ENCODE data around the gene CREB5.

Gene CREB5

GRCh38 chr7:28411876-28412662, at the start of gene CREB5:
Gene CREB5, plus strand, starts transcription at chr7:28412518. Its CDS starts 397 bp downstream, at chr7:28412915.
- Histone ChIP-seq H3K27me3 (replicated peaks; ENCODE audit: control insufficient read depth, insufficient read depth, low read length) (peaks cover 1% of the 10 kb centered on the region; the same call in 1 of the 2 replicates), H3K36me3 (ENCODE audit: control insufficient read depth, insufficient read depth, low read length) (no peaks in the 10 kb centered on the region), H3K4me3 (replicated peaks; ENCODE audit: low read depth, low read length) (0 out of 2 replicates have a peak within 1 kb of the TSS, but pooled peaks have one; percentile 10)
- DNase-seq (ENCODE audit: extremely low read depth, insufficient read length) = no peak
- peak; percentile 36 for TF ChIP-seq CTCF (IDR thresholded peaks at IDR 0.05; ENCODE audit: insufficient read depth, low read length, poor library complexity, severe bottlenecking)

GRCh38 chr7:28362812-28363211, 49.5 kb upstream of the CREB5 start:
- H3K4me3 ChIP-seq (replicated peaks; ENCODE audit: low read depth, low read length) = no peak overlapping the region
- no peaks in the 10 kb centered on the region for H3K36me3 ChIP-seq (ENCODE audit: control insufficient read depth, insufficient read depth, low read length)
- TF ChIP-seq CTCF (IDR thresholded peaks at IDR 0.05; ENCODE audit: insufficient read depth, low read length, poor library complexity, severe bottlenecking) = peak; percentile 25
- H3K27me3 ChIP-seq (replicated peaks; ENCODE audit: control insufficient read depth, insufficient read depth, low read length) = peaks cover 2% of the 10 kb centered on the region
- DNase-seq (ENCODE audit: extremely low read depth, insufficient read length) = no peak

GRCh38 chr7:28364082-28364481, 48.2 kb upstream of the CREB5 start:
- no peaks in the 10 kb centered on the region for H3K36me3 ChIP-seq (ENCODE audit: control insufficient read depth, insufficient read depth, low read length)
- peak; percentile 16 for TF ChIP-seq CTCF (IDR thresholded peaks at IDR 0.05; ENCODE audit: insufficient read depth, low read length, poor library complexity, severe bottlenecking)
- no peak for DNase-seq (ENCODE audit: extremely low read depth, insufficient read length)
- H3K27me3 ChIP-seq (replicated peaks; ENCODE audit: control insufficient read depth, insufficient read depth, low read length) = no peaks in the 10 kb centered on the region
- no peak overlapping the region for H3K4me3 ChIP-seq (replicated peaks; ENCODE audit: low read depth, low read length)

GRCh38 chr7:28369523-28369922, 42.8 kb upstream of the CREB5 start:
- no peak for DNase-seq (ENCODE audit: extremely low read depth, insufficient read length)
- no peak for TF ChIP-seq CTCF (IDR thresholded peaks at IDR 0.05; ENCODE audit: insufficient read depth, low read length, poor library complexity, severe bottlenecking)
- Histone ChIP-seq H3K27me3 (replicated peaks; ENCODE audit: control insufficient read depth, insufficient read depth, low read length) (no peaks in the 10 kb centered on the region), H3K36me3 (ENCODE audit: control insufficient read depth, insufficient read depth, low read length) (no peaks in the 10 kb centered on the region), H3K4me3 (replicated peaks; ENCODE audit: low read depth, low read length) (no peak overlapping the region)

- H3K27me3 ChIP-seq (replicated peaks; ENCODE audit: control insufficient read depth, insufficient read depth, low read length) = no peaks in the 10 kb centered on the region; the same call in 1 of the 2 replicates
- no peak for DNase-seq (ENCODE audit: extremely low read depth, insufficient read length)
- H3K4me3 ChIP-seq (replicated peaks; ENCODE audit: low read depth, low read length) = no peak overlapping the region
- H3K36me3 ChIP-seq (ENCODE audit: control insufficient read depth, insufficient read depth, low read length) = no peaks in the 10 kb centered on the region
- TF ChIP-seq CTCF (IDR thresholded peaks at IDR 0.05; ENCODE audit: insufficient read depth, low read length, poor library complexity, severe bottlenecking) = no peak
Measured at GRCh38 chr7:28371846-28372245, 40.5 kb upstream of the CREB5 start.

All from GM06990 (cell line).